ENCODE data around the gene CFAP299.

DNA sequence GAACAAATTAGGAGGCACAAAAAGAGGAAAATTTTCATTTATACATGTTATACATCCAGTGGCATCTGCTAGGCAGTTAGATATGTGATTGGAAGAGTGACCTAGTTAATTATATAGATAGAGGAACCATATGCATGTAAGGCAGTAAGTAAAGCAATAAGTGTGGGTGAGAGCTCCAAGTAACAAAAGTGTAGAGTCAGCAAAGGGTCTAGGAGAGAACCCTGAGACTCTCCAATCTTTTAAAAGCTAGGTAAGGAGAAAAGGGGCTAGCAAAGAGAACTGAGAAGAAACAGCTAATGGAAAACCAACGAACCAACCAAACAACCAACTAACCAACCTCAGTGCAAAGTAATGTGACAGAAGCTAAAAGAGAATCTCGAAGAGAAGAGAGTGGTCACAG lies 3.8 kb upstream of the CFAP299 start:
- TF ChIP-seq, protein P1, sequence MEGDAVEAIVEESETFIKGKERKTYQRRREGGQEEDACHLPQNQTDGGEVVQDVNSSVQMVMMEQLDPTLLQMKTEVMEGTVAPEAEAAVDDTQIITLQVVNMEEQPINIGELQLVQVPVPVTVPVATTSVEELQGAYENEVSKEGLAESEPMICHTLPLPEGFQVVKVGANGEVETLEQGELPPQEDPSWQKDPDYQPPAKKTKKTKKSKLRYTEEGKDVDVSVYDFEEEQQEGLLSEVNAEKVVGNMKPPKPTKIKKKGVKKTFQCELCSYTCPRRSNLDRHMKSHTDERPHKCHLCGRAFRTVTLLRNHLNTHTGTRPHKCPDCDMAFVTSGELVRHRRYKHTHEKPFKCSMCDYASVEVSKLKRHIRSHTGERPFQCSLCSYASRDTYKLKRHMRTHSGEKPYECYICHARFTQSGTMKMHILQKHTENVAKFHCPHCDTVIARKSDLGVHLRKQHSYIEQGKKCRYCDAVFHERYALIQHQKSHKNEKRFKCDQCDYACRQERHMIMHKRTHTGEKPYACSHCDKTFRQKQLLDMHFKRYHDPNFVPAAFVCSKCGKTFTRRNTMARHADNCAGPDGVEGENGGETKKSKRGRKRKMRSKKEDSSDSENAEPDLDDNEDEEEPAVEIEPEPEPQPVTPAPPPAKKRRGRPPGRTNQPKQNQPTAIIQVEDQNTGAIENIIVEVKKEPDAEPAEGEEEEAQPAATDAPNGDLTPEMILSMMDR (IDR thresholded peaks at IDR 0.05; ENCODE audit: poor library complexity) = no peak
- no peak for TF ChIP-seq EZH2 (IDR thresholded peaks at IDR 0.05; ENCODE audit: borderline replicate concordance)
- no peak for TF ChIP-seq EZH2phosphoT487 (IDR thresholded peaks at IDR 0.05; ENCODE audit: low read depth, severe bottlenecking, unreplicated experiment)
